ENCODE results near the gene SEM1. TPM values are rescaled to one million over a fixed set of nuclear protein-coding genes. Genes with fewer than 3 reads are reported as not detected.

Gene SEM1
- total RNA-seq, 4 donors from 2014 or later: 9.7 to 52.8 (median 24.0) TPM

DNA sequence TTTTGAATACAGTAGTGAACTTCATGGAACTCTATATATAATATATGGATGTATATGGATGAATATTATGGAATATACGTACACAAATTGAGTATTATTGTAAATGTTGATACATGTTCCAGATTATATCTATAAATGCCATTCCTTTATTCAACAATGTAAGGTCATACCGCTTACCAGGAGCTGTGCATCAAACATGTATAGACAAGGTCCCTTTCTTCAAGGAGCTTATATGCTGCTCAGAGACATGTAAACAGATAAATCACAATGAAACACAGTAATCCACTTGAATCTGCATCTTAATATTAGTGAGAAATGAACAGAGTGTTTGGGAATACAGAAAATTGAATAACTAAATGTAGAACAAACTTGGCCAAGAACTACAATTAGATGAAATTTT lies 898 bp upstream of the SEM1 start:
- no peak for TF ChIP-seq POLR2A (IDR thresholded peaks at IDR 0.05)
- TF ChIP-seq, protein P1, sequence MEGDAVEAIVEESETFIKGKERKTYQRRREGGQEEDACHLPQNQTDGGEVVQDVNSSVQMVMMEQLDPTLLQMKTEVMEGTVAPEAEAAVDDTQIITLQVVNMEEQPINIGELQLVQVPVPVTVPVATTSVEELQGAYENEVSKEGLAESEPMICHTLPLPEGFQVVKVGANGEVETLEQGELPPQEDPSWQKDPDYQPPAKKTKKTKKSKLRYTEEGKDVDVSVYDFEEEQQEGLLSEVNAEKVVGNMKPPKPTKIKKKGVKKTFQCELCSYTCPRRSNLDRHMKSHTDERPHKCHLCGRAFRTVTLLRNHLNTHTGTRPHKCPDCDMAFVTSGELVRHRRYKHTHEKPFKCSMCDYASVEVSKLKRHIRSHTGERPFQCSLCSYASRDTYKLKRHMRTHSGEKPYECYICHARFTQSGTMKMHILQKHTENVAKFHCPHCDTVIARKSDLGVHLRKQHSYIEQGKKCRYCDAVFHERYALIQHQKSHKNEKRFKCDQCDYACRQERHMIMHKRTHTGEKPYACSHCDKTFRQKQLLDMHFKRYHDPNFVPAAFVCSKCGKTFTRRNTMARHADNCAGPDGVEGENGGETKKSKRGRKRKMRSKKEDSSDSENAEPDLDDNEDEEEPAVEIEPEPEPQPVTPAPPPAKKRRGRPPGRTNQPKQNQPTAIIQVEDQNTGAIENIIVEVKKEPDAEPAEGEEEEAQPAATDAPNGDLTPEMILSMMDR (IDR thresholded peaks at IDR 0.05): no peak
- no peak for DNase-seq (ENCODE audit: low spot score in 2 of 2)
- no peak overlapping the region for H3K4me3 ChIP-seq (ENCODE audit: low read depth, poor library complexity, severe bottlenecking)
- 63 to 76% methylated on average over 2 of the region's 2 CpGs for WGBS, 2 donors
- intact Hi-C loops (cut with DNase I; ENCODE audit: low total_unique reads): no loop called here

DNA sequence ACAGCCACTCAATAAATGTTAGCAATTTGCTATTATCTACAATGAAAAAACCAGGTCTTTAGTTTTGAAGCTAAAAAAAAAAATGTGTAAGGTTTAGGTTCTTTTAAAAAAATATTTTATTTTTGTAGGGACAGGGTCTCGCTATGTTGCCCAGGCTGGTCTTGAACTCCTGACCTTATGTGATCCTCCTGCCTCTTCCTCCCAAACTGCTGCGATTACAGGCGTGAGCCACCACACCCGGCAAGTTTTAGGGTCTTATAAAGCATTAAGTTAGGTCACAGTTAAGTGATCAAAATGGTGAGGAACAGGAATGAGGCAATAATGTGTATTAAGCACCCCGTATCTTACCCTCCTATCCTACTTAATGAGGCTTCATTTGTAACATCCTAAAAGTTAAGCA lies 774 bp downstream of the SEM1 start:
- peak overlapping the region; percentile 61 for H3K4me3 ChIP-seq (ENCODE audit: low read depth, poor library complexity, severe bottlenecking)
- no peak for DNase-seq (ENCODE audit: low spot score in 2 of 2)
- TF ChIP-seq, protein P1 (IDR thresholded peaks at IDR 0.05): no peak
- intact Hi-C loops (cut with DNase I; ENCODE audit: low total_unique reads): no loop called here
- WGBS, 2 donors: 52 to 56% methylated on average over 5 of the region's 5 CpGs

DNA sequence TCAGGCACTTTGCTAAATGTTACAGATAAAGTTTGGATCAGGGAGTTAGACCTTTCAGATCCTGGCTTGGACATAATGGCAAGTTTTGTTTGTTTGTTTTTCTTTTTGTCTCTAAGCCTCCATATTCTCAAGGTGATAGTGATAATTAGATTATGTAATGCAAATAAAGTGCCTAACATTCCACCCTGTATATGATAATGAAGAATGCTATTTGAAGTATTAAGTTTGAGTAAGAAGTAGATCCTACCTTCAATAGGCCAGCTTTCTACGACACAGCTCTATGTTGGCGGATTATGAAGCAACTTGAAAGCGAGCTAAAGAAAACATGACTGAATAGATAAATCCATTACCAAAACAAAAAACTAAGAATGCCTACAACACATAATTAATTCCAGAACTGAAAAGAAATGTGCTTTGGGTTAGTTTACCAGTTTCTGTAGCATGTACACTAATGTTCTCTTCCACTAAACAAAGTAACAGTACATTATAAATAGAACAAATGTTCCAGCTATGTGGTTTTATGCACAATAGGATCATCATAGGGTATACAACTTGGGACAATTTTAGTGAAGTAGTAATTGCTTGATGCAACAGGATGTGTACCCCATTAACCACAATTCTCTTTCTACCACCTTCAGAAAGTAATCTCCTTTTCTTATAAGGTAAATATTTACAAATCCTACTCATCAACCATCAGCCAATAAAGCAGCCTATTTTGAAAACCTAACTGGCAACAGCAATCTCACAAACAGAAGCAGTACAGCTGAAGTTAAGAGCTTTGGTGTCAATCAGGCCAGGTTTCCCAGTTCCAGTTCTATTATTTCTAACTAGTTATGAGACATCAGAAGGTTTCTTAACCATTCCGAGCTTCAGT lies 1.5 kb downstream of the SEM1 start:
- intact Hi-C loops (cut with DNase I; ENCODE audit: low total_unique reads): no loop called here
- DNase-seq (ENCODE audit: low spot score in 2 of 2): no peak
- WGBS, 2 donors: 79 to 85% methylated on average over 4 of the region's 4 CpGs
- H3K4me3 ChIP-seq (ENCODE audit: low read depth, poor library complexity, severe bottlenecking): no peak overlapping the region
- TF ChIP-seq, protein P1 (IDR thresholded peaks at IDR 0.05): no peak
- TF ChIP-seq POLR2A (IDR thresholded peaks at IDR 0.05): no peak

DNA sequence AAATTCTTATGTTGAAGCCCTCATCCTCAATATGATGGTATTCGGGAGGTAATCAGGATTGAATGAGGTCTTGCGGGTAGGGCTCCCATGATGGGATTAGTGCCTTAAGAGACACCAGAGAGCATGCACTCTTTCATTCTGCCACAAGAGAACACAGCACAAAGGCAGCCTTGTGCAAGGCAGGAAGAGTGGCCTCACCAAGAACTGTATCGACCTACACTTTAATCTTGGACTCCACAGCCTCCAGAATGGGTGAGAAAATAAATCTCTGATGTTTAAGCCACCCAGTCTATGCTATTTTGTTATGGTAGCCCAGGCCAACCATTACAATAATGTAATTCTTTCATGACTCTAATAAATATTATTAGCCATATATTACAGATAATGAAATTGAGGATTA lies 8.4 kb downstream of the SEM1 start:
- TF ChIP-seq POLR2A (IDR thresholded peaks at IDR 0.05): no peak
- TF ChIP-seq, protein P1 (IDR thresholded peaks at IDR 0.05): no peak
- no peak overlapping the region for H3K4me3 ChIP-seq (ENCODE audit: low read depth, poor library complexity, severe bottlenecking)
- no peak for DNase-seq (ENCODE audit: low spot score in 2 of 2)
- intact Hi-C loops (cut with DNase I; ENCODE audit: low total_unique reads): no loop called here
- 93 to 97% methylated on average over 3 of the region's 3 CpGs for WGBS, 2 donors

DNA sequence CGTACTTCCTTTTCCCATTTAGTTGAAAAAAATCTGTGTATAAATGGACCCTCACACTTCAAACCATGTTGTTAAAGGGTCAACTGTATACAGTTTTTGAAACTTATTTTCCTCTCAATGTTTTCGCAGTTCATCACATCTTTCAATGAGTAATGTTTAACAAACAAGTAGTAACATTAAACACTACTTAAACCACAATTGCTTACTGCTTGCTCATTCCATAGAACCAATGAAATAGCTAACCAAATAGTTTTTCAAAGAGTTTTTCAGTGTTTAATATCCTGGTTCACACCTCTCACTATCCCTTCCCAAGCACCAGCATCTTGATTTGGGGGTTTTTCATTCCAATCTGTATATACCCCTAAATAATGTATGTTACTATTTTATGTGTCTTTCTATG lies 9.1 kb downstream of the SEM1 start:
- no peak overlapping the region for H3K4me3 ChIP-seq (ENCODE audit: low read depth, poor library complexity, severe bottlenecking)
- no peak for DNase-seq (ENCODE audit: low spot score in 2 of 2)
- 95 to 97% methylated on average over 2 of the region's 2 CpGs for WGBS, 2 donors
- intact Hi-C loops (cut with DNase I; ENCODE audit: low total_unique reads): no loop called here
- TF ChIP-seq POLR2A (IDR thresholded peaks at IDR 0.05): no peak
- TF ChIP-seq, protein P1 (IDR thresholded peaks at IDR 0.05): no peak

Data from lower leg skin (tissue), 4 donors.